AG10803 (cell line): ENCODE measurements around the gene TRAF2.
A peak's percentile ranks its signal among the peaks of the same experiment; 100 is the strongest.

Experiments
- DNase-seq: peaks from one replicate; pipeline ENCODE4 v3.0.0; 2010; ENCODE audit warnings: low read depth
- H3K4me3 ChIP-seq: 2 replicates; pipeline ENCODE4 v1.5.1; 2011; ENCODE audit warnings: mild to moderate bottlenecking, low read length, control low read depth
- TF ChIP-seq, protein P1 (sequence below): conservative IDR thresholded peaks from 2 replicates; pipeline ENCODE4 v1.5.1; 2011; ENCODE audit warnings: mild to moderate bottlenecking, low read length, control low read depth, inconsistent platforms

Gene TRAF2

GRCh38 chr9:136899196-136899595 is 12.9 kb downstream of the TRAF2 start:
- TF ChIP-seq, protein P1, sequence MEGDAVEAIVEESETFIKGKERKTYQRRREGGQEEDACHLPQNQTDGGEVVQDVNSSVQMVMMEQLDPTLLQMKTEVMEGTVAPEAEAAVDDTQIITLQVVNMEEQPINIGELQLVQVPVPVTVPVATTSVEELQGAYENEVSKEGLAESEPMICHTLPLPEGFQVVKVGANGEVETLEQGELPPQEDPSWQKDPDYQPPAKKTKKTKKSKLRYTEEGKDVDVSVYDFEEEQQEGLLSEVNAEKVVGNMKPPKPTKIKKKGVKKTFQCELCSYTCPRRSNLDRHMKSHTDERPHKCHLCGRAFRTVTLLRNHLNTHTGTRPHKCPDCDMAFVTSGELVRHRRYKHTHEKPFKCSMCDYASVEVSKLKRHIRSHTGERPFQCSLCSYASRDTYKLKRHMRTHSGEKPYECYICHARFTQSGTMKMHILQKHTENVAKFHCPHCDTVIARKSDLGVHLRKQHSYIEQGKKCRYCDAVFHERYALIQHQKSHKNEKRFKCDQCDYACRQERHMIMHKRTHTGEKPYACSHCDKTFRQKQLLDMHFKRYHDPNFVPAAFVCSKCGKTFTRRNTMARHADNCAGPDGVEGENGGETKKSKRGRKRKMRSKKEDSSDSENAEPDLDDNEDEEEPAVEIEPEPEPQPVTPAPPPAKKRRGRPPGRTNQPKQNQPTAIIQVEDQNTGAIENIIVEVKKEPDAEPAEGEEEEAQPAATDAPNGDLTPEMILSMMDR, result no peak
- DNase-seq, result no peak
- H3K4me3 ChIP-seq, result no peak overlapping the region

- no peak for DNase-seq
- TF ChIP-seq, protein P1, result no peak
- no peak overlapping the region for H3K4me3 ChIP-seq
These were observed 14.2 kb downstream of the TRAF2 start for GRCh38 chr9:136900556-136900955.

DNA sequence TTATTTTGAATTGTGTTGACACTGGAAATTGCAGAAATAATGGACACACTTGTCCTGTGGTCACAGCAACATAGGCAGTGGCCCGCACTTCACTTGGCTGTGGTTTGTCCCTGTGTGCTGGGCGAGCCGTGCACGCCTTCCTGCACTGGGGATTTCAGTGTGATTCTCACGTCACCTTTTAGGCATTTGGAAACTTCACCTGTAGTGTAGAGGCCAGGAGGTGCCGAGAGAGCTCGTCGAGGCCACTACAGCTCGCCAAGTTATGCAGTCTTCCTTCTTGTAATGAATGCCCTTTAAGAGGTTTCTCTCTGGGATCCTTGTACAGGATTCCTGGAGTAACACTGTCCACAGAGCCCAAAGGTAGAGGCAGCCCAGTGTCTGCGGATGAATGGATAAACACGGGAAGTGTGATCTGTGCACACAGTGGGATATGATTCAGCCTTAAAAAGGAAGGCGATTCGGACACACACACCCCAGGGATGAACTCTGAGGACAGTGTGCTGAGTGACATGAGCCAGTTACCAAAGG is 14.7 kb downstream of the TRAF2 start:
- H3K4me3 ChIP-seq, result no peak overlapping the region
- TF ChIP-seq, protein P1, result no peak
- no peak for DNase-seq

GRCh38 chr9:136901516-136902258 is 15.4 kb downstream of the TRAF2 start:
- DNase-seq, result peak; percentile 44
- H3K4me3 ChIP-seq, result peak overlapping the region; percentile 22; the same call in 1 of the 2 replicates

GRCh38 chr9:136902259-136902821 is 16.0 kb downstream of the TRAF2 start:
- no peak overlapping the region; the same call in 1 of the 2 replicates for H3K4me3 ChIP-seq
- peak; percentile 68 for DNase-seq
- TF ChIP-seq, protein P1, result no peak

More at GRCh38 chr9:136901516-136902258, 15.4 kb downstream of the TRAF2 start:
- TF ChIP-seq, protein P1, result no peak

- TF ChIP-seq, protein P1, result no peak
- DNase-seq, result no peak
- no peak overlapping the region for H3K4me3 ChIP-seq
These were observed 16.8 kb downstream of the TRAF2 start for GRCh38 chr9:136903041-136903554.
